DMS 273 treated with DMSO at 0.1 percent for 48 hours (cell line): ENCODE measurements around the gene EPHA2.
"Not testable (repeated sequence)": the region's sequence is repeated elsewhere in the genome, so short reads cannot be mapped to it uniquely, and the experiment has no call there.

Experiments used
- DNase-seq: peaks from one replicate; lab custom pipeline; 2025; lab: John Stamatoyannopoulos, UW

The EPHA2 gene

GRCh38 chr1:16119504-16119903 is 36.4 kb downstream of the EPHA2 start:
- DNase-seq = no peak

- no peak for DNase-seq
Observed at GRCh38 chr1:16118706-16119105, 37.2 kb downstream of the EPHA2 start.

GRCh38 chr1:16117936-16118335 is 37.9 kb downstream of the EPHA2 start:
- DNase-seq = no peak

- no peak for DNase-seq
Observed at GRCh38 chr1:16117369-16117768, 38.5 kb downstream of the EPHA2 start.

- DNase-seq = no peak
Observed at GRCh38 chr1:16116625-16117024, 39.2 kb downstream of the EPHA2 start.

- no peak for DNase-seq
Observed at GRCh38 chr1:16116002-16116401, 39.9 kb downstream of the EPHA2 start.

GRCh38 chr1:16115468-16115983 is 40.3 kb downstream of the EPHA2 start:
- DNase-seq = no peak

GRCh38 chr1:16114527-16115467 is 41.1 kb downstream of the EPHA2 start:
- no peak for DNase-seq

GRCh38 chr1:16112596-16113555 is 43.0 kb downstream of the EPHA2 start:
- DNase-seq = no peak

GRCh38 chr1:16111771-16112595 is 43.9 kb downstream of the EPHA2 start:
- no peak for DNase-seq

- DNase-seq = no peak
Observed at GRCh38 chr1:16110884-16111283, 45.0 kb downstream of the EPHA2 start.

GRCh38 chr1:16110456-16110855 is 45.4 kb downstream of the EPHA2 start:
- no peak for DNase-seq

- no peak for DNase-seq
Observed at GRCh38 chr1:16109571-16109970, 46.3 kb downstream of the EPHA2 start.

GRCh38 chr1:16107039-16107438 is 48.8 kb downstream of the EPHA2 start:
- DNase-seq = not testable (repeated sequence)

GRCh38 chr1:16101623-16102022 is 54.2 kb downstream of the EPHA2 start:
- DNase-seq = no peak

- no peak for DNase-seq
Observed at GRCh38 chr1:16099412-16099811, 56.5 kb downstream of the EPHA2 start.

GRCh38 chr1:16095447-16095846 is 60.4 kb downstream of the EPHA2 start:
- DNase-seq = no peak

- no peak for DNase-seq
Observed at GRCh38 chr1:16094453-16095158, 61.3 kb downstream of the EPHA2 start.

- no peak for DNase-seq
Observed at GRCh38 chr1:16093611-16094010, 62.3 kb downstream of the EPHA2 start.

GRCh38 chr1:16092923-16093511 is 62.9 kb downstream of the EPHA2 start:
- no peak for DNase-seq
